ENCODE measurements around the gene ATMIN. TPM values are rescaled to one million over a fixed set of nuclear protein-coding genes. Genes with fewer than 3 reads are reported as not detected.

Gene ATMIN
- total RNA-seq, 1 experiment from 2014 or later: 46.7 TPM

DNA sequence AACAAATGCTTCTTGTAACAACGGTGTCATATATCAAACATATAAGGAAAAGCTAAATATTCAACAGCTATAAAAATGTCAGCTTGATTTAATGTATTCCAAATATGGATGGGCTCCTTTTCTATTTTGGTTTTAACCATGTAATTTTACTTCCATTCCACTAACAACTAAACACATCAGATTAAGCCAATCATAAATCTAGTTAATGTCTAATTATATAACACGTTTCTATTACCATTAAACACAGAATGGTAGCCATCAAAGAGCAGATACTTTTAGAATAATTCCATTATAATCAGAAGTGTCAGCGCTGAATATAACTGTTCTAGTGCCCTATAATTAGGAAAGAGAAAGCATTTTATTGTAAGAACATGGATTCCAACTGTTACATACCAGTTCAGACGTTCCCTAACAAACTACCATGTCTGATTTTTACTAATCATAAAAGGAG, 38.9 kb upstream of the ATMIN start:
- Histone ChIP-seq H3K4me2 (ENCODE audit: low read length) (no peak overlapping the region), H3K36me3 (ENCODE audit: control insufficient read depth in 1 of 2, insufficient read depth in 2 of 2, low read length in 2 of 2) (peaks cover 0 to 6% of the 10 kb centered on the region in 2 experiments; a peak in 2 of 4 replicates), H3K79me2 (ENCODE audit: insufficient read depth, low read length) (peaks cover 100% of the 10 kb centered on the region), H3K4me3 (replicated peaks in 1 of 2; ENCODE audit: low read depth in 1 of 2, low read length in 2 of 2) (no peak overlapping the region), H3K9me3 (ENCODE audit: control insufficient read depth in 1 of 2, insufficient read depth in 1 of 2, low read depth in 1 of 2, low read length in 2 of 2) (no peaks in the 10 kb centered on the region), H3K9me2 (ENCODE audit: insufficient read depth) (0 out of 2 replicates have a peak, but pooled peaks cover 3% of the 10 kb centered on the region), H3K4me1 (ENCODE audit: control insufficient read depth in 1 of 2, insufficient read depth in 2 of 2, low read length in 2 of 2) (peaks cover 16 to 36% of the 10 kb centered on the region in 2 experiments), H3K27ac (ENCODE audit: low read depth, low read length) (no peak overlapping the region), H3K27me3 (ENCODE audit: insufficient read depth, low read length) (no peaks in the 10 kb centered on the region), H4K20me1 (ENCODE audit: insufficient read depth) (peaks cover 4% of the 10 kb centered on the region; the same call in 1 of the 2 replicates), H2AFZ (ENCODE audit: low read depth, low read length, poor library complexity, severe bottlenecking) (no peak overlapping the region), H3K9ac (ENCODE audit: low read length) (no peak overlapping the region)
- BruUV-seq (replicated peaks): no TSS peak
- DNase-seq (ENCODE audit: low read depth, low spot score) (no peak), ATAC-seq (no peak)
- POLR2A ChIA-PET: interaction anchor here (0.6 kb wide), 1 partner anchor 14 kb away, joined by 3 read pairs; no protein-coding TSS in a partner anchor
- intact Hi-C loops (cut with micrococcal nuclease): no loop called here
- CTCF ChIA-PET: interaction anchor here (1.0 kb wide), 1 partner anchor 8 kb away, joined by 6 read pairs; no protein-coding TSS in a partner anchor
- RAD21 ChIA-PET (ENCODE audit: low non-redundant PET in 1 of 2, low total read pairs in 2 of 2, uncharacterized antibody in 2 of 2, unreplicated experiment in 2 of 2): no interaction called here
- no peak for TF ChIP-seq TCF7L2 (IDR thresholded peaks at IDR 0.05; ENCODE audit: borderline replicate concordance, extremely low read depth, insufficient read depth, insufficient read length)
- TF ChIP-seq, protein P1, sequence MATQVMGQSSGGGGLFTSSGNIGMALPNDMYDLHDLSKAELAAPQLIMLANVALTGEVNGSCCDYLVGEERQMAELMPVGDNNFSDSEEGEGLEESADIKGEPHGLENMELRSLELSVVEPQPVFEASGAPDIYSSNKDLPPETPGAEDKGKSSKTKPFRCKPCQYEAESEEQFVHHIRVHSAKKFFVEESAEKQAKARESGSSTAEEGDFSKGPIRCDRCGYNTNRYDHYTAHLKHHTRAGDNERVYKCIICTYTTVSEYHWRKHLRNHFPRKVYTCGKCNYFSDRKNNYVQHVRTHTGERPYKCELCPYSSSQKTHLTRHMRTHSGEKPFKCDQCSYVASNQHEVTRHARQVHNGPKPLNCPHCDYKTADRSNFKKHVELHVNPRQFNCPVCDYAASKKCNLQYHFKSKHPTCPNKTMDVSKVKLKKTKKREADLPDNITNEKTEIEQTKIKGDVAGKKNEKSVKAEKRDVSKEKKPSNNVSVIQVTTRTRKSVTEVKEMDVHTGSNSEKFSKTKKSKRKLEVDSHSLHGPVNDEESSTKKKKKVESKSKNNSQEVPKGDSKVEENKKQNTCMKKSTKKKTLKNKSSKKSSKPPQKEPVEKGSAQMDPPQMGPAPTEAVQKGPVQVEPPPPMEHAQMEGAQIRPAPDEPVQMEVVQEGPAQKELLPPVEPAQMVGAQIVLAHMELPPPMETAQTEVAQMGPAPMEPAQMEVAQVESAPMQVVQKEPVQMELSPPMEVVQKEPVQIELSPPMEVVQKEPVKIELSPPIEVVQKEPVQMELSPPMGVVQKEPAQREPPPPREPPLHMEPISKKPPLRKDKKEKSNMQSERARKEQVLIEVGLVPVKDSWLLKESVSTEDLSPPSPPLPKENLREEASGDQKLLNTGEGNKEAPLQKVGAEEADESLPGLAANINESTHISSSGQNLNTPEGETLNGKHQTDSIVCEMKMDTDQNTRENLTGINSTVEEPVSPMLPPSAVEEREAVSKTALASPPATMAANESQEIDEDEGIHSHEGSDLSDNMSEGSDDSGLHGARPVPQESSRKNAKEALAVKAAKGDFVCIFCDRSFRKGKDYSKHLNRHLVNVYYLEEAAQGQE (IDR thresholded peaks at IDR 0.05; ENCODE audit: low read depth): no peak
- no peak for TF ChIP-seq FOSL1 (IDR thresholded peaks at IDR 0.05; ENCODE audit: low read depth)
- no peak for TF ChIP-seq ZNF274 (IDR thresholded peaks at IDR 0.05; ENCODE audit: low read depth, low read length)
- TF ChIP-seq SIN3A (IDR thresholded peaks at IDR 0.05; ENCODE audit: low read depth): no peak
- no peak for TF ChIP-seq ZFX (IDR thresholded peaks at IDR 0.05)
- TF ChIP-seq CBX3 (IDR thresholded peaks at IDR 0.05; ENCODE audit: low read depth): no peak
- TF ChIP-seq, protein P2, sequence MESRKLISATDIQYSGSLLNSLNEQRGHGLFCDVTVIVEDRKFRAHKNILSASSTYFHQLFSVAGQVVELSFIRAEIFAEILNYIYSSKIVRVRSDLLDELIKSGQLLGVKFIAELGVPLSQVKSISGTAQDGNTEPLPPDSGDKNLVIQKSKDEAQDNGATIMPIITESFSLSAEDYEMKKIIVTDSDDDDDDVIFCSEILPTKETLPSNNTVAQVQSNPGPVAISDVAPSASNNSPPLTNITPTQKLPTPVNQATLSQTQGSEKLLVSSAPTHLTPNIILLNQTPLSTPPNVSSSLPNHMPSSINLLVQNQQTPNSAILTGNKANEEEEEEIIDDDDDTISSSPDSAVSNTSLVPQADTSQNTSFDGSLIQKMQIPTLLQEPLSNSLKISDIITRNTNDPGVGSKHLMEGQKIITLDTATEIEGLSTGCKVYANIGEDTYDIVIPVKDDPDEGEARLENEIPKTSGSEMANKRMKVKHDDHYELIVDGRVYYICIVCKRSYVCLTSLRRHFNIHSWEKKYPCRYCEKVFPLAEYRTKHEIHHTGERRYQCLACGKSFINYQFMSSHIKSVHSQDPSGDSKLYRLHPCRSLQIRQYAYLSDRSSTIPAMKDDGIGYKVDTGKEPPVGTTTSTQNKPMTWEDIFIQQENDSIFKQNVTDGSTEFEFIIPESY (IDR thresholded peaks at IDR 0.05; ENCODE audit: extremely low read depth, insufficient replicate concordance, low read length): no peak
- TF ChIP-seq EZH2 (IDR thresholded peaks at IDR 0.05): no peak
- TF ChIP-seq, protein P3, sequence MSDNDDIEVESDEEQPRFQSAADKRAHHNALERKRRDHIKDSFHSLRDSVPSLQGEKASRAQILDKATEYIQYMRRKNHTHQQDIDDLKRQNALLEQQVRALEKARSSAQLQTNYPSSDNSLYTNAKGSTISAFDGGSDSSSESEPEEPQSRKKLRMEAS (IDR thresholded peaks at IDR 0.05): no peak
- no peak for TF ChIP-seq CEBPB (IDR thresholded peaks at IDR 0.05; ENCODE audit: low read depth)
- TF ChIP-seq ELF1 (IDR thresholded peaks at IDR 0.05; ENCODE audit: borderline replicate concordance, low read depth): no peak
- TF ChIP-seq, protein P4, sequence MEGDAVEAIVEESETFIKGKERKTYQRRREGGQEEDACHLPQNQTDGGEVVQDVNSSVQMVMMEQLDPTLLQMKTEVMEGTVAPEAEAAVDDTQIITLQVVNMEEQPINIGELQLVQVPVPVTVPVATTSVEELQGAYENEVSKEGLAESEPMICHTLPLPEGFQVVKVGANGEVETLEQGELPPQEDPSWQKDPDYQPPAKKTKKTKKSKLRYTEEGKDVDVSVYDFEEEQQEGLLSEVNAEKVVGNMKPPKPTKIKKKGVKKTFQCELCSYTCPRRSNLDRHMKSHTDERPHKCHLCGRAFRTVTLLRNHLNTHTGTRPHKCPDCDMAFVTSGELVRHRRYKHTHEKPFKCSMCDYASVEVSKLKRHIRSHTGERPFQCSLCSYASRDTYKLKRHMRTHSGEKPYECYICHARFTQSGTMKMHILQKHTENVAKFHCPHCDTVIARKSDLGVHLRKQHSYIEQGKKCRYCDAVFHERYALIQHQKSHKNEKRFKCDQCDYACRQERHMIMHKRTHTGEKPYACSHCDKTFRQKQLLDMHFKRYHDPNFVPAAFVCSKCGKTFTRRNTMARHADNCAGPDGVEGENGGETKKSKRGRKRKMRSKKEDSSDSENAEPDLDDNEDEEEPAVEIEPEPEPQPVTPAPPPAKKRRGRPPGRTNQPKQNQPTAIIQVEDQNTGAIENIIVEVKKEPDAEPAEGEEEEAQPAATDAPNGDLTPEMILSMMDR (IDR thresholded peaks at IDR 0.05 in 2 of 3, conservative IDR thresholded peaks at IDR 0.05 in 1 of 3; ENCODE audit: borderline replicate concordance in 1 of 3, insufficient read depth in 1 of 3, low read depth in 2 of 3, low read length in 2 of 3): no peak
- TF ChIP-seq EZH2phosphoT487 (IDR thresholded peaks at IDR 0.05; ENCODE audit: borderline replicate concordance): no peak
- TF ChIP-seq, protein P5, sequence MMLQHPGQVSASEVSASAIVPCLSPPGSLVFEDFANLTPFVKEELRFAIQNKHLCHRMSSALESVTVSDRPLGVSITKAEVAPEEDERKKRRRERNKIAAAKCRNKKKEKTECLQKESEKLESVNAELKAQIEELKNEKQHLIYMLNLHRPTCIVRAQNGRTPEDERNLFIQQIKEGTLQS (IDR thresholded peaks at IDR 0.05): no peak

All from HCT116 (cell line).